H9 (cell line): ENCODE data around the gene OR6K2. TPM values are rescaled to one million over a fixed set of nuclear protein-coding genes. Genes with fewer than 3 reads are reported as not detected.

ENCODE experiments used
- DNase-seq: peaks from one replicate; pipeline ENCODE4 v3.0.0-alpha.2; 2017
- H2AFZ ChIP-seq: one replicate; pipeline ENCODE4 v1.6.1; 2013; ENCODE audit warnings: mild to moderate bottlenecking, low read length, control low read depth, moderate library complexity
- H2AK5ac ChIP-seq: 2 replicates; pipeline ENCODE4 v1.6.1; 2013; ENCODE audit warnings: low read length, control low read depth, mixed read lengths; ENCODE audit not compliant: insufficient read length
- H2BK120ac ChIP-seq: one replicate; pipeline ENCODE4 v1.6.1; 2013; ENCODE audit warnings: low read depth, mild to moderate bottlenecking, low read length, control low read depth, inconsistent platforms; ENCODE audit not compliant: poor library complexity, severe bottlenecking
- H2BK12ac ChIP-seq: 2 replicates; pipeline ENCODE4 v1.6.1; 2013; ENCODE audit warnings: low read length, control low read depth, mixed read lengths, low read depth; ENCODE audit not compliant: insufficient read length
- H2BK15ac ChIP-seq: 2 replicates; pipeline ENCODE4 v1.6.1; 2013; ENCODE audit warnings: low read depth, low read length, control low read depth
- H2BK20ac ChIP-seq: one replicate; pipeline ENCODE4 v1.6.1; 2013; ENCODE audit warnings: low read depth, mild to moderate bottlenecking, low read length, control low read depth, inconsistent platforms; ENCODE audit not compliant: poor library complexity, severe bottlenecking
- H2BK5ac ChIP-seq: 2 replicates; pipeline ENCODE4 v1.6.1; 2013; ENCODE audit warnings: low read length, control low read depth, mixed read lengths; ENCODE audit not compliant: insufficient read length
- H3K14ac ChIP-seq: 2 replicates; pipeline ENCODE4 v1.6.1; 2013; ENCODE audit warnings: low read length, control low read depth; ENCODE audit not compliant: insufficient read depth
- H3K18ac ChIP-seq: 2 replicates; pipeline ENCODE4 v1.6.1; 2013; ENCODE audit warnings: low read depth, mild to moderate bottlenecking, mixed read lengths, low read length, control low read depth; ENCODE audit not compliant: insufficient read length
- H3K23ac ChIP-seq: 2 replicates; pipeline ENCODE4 v1.6.1; 2013; ENCODE audit warnings: low read length, control low read depth, mixed read lengths, low read depth; ENCODE audit not compliant: insufficient read length
- H3K23me2 ChIP-seq: 2 replicates; pipeline ENCODE4 v1.6.1; 2013; ENCODE audit warnings: low read depth, mild to moderate bottlenecking, mixed read lengths, low read length, control low read depth; ENCODE audit not compliant: insufficient read length, poor library complexity, severe bottlenecking
- H3K27ac ChIP-seq: 2 replicates; pipeline ENCODE4 v1.5.1; 2013; ENCODE audit warnings: low read length, control low read depth, mixed read lengths, low read depth; ENCODE audit not compliant: insufficient read length
- H3K27me3 ChIP-seq: 2 replicates; pipeline ENCODE4 v1.6.1; 2013; ENCODE audit warnings: low read length, control low read depth, inconsistent platforms; ENCODE audit not compliant: insufficient read depth
- H3K4ac ChIP-seq: 2 replicates; pipeline ENCODE4 v1.6.1; 2013; ENCODE audit warnings: low read depth, mild to moderate bottlenecking, control low read depth, inconsistent platforms, low read length, moderate library complexity
- H3K4me1 ChIP-seq: 2 replicates; pipeline ENCODE4 v1.6.1; 2013; ENCODE audit warnings: low read length, control low read depth, inconsistent platforms; ENCODE audit not compliant: insufficient read depth
- H3K4me2 ChIP-seq: 2 replicates; pipeline ENCODE4 v1.6.1; 2013; ENCODE audit warnings: low read length, control low read depth, mixed read lengths; ENCODE audit not compliant: insufficient read length, insufficient read depth
- H3K56ac ChIP-seq: 2 replicates; pipeline ENCODE4 v1.6.1; 2013; ENCODE audit warnings: low read depth, mild to moderate bottlenecking, mixed read lengths, low read length, control low read depth; ENCODE audit not compliant: insufficient read length
- H3K79me1 ChIP-seq: 2 replicates; pipeline ENCODE4 v1.6.1; 2013; ENCODE audit warnings: low read depth, mild to moderate bottlenecking, moderate library complexity, low read length, control low read depth, inconsistent platforms; ENCODE audit not compliant: insufficient read depth, poor library complexity, severe bottlenecking
- H3K79me2 ChIP-seq: 2 replicates; pipeline ENCODE4 v1.6.1; 2013; ENCODE audit warnings: low read length, control low read depth, inconsistent platforms; ENCODE audit not compliant: insufficient read depth
- H3K9ac ChIP-seq: 2 replicates; pipeline ENCODE4 v1.6.1; 2013; ENCODE audit warnings: low read length, control low read depth, mixed read lengths; ENCODE audit not compliant: insufficient read length; ENCODE audit errors: extremely low read depth
- H3K9me3 ChIP-seq: one replicate; pipeline ENCODE4 v1.6.1; 2013; ENCODE audit warnings: low read depth, low read length, inconsistent platforms; ENCODE audit not compliant: control insufficient read depth
- H3T11ph ChIP-seq: one replicate; pipeline ENCODE4 v1.6.1; 2013; ENCODE audit warnings: mild to moderate bottlenecking, low read length, control low read depth, inconsistent platforms
- H4K20me1 ChIP-seq: one replicate; pipeline ENCODE4 v1.6.1; 2013; ENCODE audit not compliant: control insufficient read depth, insufficient read length, insufficient read depth
- H4K5ac ChIP-seq: 2 replicates; pipeline ENCODE4 v1.6.1; 2013; ENCODE audit warnings: low read depth, mild to moderate bottlenecking, mixed read lengths, low read length, control low read depth; ENCODE audit not compliant: insufficient read length
- H4K8ac ChIP-seq: replicated peaks from 2 replicates; pipeline ENCODE4 v1.6.1; 2013; ENCODE audit warnings: low read length, control low read depth, mixed read lengths, low read depth; ENCODE audit not compliant: insufficient read length
- H4K91ac ChIP-seq: 2 replicates; pipeline ENCODE4 v1.6.1; 2013; ENCODE audit warnings: low read depth, mild to moderate bottlenecking, moderate library complexity, mixed read lengths, low read length, control low read depth; ENCODE audit not compliant: insufficient read length
- H3K27ac Mint-ChIP-seq, 3 experiments: 2 replicates in 2 of 3; 3 replicates in 1 of 3; pipeline ENCODE4 v1.8.0; 2020 to 2021; ENCODE audit warnings: mixed read lengths in 3 of 3, mild to moderate bottlenecking in 1 of 3, moderate library complexity in 1 of 3
- H3K27me3 Mint-ChIP-seq: 2 replicates; pipeline ENCODE4 v1.8.0; 2021; ENCODE audit warnings: low read depth, mild to moderate bottlenecking, moderate library complexity, mixed read lengths
- H3K36me3 Mint-ChIP-seq, 3 experiments: 2 replicates in 2 of 3; 3 replicates in 1 of 3; pipeline ENCODE4 v1.8.0; 2020 to 2021; ENCODE audit warnings: low read depth in 3 of 3, mixed read lengths in 3 of 3; ENCODE audit not compliant: insufficient read depth in 1 of 3
- H3K4me1 Mint-ChIP-seq, 2 experiments: 2 replicates each; pipeline ENCODE4 v1.8.0; 2020; ENCODE audit warnings: mixed read lengths in 2 of 2
- H3K4me3 Mint-ChIP-seq, 2 experiments: 2 replicates in 1 of 2; 3 replicates in 1 of 2; pipeline ENCODE4 v1.8.0; 2020 to 2021; ENCODE audit warnings: mild to moderate bottlenecking in 2 of 2, mixed read lengths in 2 of 2, moderate library complexity in 1 of 2
- H3K9me3 Mint-ChIP-seq, 2 experiments: 2 replicates in 1 of 2; 3 replicates in 1 of 2; pipeline ENCODE4 v1.8.0; 2020; ENCODE audit warnings: mild to moderate bottlenecking in 2 of 2, mixed read lengths in 2 of 2, moderate library complexity in 1 of 2
- WGBS: extraction: QIAGEN DNeasy Blood & Tissue Kit; methylation state at CpG from one replicate; pipeline ENCODE4 v1.1.7; 2013; ENCODE audit warnings: missing lambda C conversion rate, low lambda C conversion rate, mixed read lengths; ENCODE audit not compliant: insufficient read length; ENCODE audit errors: extremely low coverage; 5-methylcytosine and 5-hydroxymethylcytosine counted together
- long read RNA-seq: library from polyadenylated mRNA; unstranded; transcript quantifications from one replicate; pipeline ENCODE4 v2.0.0, GENCODE V29; 2020
- total RNA-seq: library from RNA; stranded (reverse); gene quantifications from 2 replicates; pipeline ENCODE4 v1.2.1, GENCODE V29; 2021
- TF ChIP-seq, protein P1 (sequence below): fragments of 200-600 bp; sonication (generic); conservative IDR thresholded peaks from 3 replicates; pipeline ENCODE4 v1.8.0; 2021; ENCODE audit warnings: antibody characterized with exemption, mild to moderate bottlenecking

OR6K2 gene, protein sequence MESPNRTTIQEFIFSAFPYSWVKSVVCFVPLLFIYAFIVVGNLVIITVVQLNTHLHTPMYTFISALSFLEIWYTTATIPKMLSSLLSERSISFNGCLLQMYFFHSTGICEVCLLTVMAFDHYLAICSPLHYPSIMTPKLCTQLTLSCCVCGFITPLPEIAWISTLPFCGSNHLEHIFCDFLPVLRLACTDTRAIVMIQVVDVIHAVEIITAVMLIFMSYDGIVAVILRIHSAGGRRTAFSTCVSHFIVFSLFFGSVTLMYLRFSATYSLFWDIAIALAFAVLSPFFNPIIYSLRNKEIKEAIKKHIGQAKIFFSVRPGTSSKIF
- total RNA-seq, result not detected in 2 replicates
- long read RNA-seq, result 0 reads

DNA sequence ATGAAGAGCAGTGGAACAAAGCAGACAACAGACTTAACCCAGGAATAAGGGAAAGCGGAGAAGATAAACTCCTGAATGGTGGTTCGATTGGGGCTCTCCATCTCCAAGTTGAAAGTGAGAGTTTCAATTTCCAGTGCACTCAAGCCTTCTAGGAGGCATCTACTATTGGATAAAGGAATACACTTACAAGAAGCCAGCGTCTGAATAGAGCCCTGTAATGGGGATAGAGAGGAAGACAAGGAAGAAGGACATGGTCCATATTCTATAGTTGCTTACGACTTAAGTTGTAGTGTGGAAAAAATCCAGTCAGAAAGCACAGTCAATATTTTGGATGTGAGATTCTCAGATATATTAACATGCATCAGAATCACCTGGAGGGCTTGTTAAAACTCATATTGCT is at the start of gene OR6K2:
Gene OR6K2, minus strand, starts transcription at position 101 of the 400 bp plus-strand sequence. Its CDS starts 0 bp downstream, at position 101.
- Histone ChIP-seq H3K23me2 (no peaks in the 10 kb centered on the region), H3K79me1 (no peaks in the 10 kb centered on the region), H3K18ac (no peak within 1 kb of the TSS), H3T11ph (no peak within 1 kb of the TSS), H4K8ac (no peak within 1 kb of the TSS), H2BK120ac (no peak within 1 kb of the TSS), H3K56ac (no peak within 1 kb of the TSS), H2BK5ac (no peak within 1 kb of the TSS), H2BK12ac (no peak within 1 kb of the TSS), H3K4me2 (no peak within 1 kb of the TSS), H3K9me3 (no peaks in the 10 kb centered on the region), H3K4me1 (no peaks in the 10 kb centered on the region), H2AK5ac (no peak within 1 kb of the TSS), H3K23ac (no peak within 1 kb of the TSS), H3K14ac (no peak within 1 kb of the TSS), H3K27ac (no peak within 1 kb of the TSS), H2BK15ac (no peak within 1 kb of the TSS), H3K4ac (no peak within 1 kb of the TSS), H3K9ac (no peak within 1 kb of the TSS), H4K5ac (no peak within 1 kb of the TSS), H3K27me3 (no peaks in the 10 kb centered on the region), H4K20me1 (no peaks in the 10 kb centered on the region), H2AFZ (no peak within 1 kb of the TSS), H4K91ac (no peak within 1 kb of the TSS), H3K79me2 (no peaks in the 10 kb centered on the region), H2BK20ac (no peak within 1 kb of the TSS)
- no peaks in the 10 kb centered on the region for H3K4me1 Mint-ChIP-seq
- peaks cover 1% of the 10 kb centered on the region; the same call in 1 of the 2 replicates for H3K27me3 Mint-ChIP-seq
- TF ChIP-seq, protein P1, sequence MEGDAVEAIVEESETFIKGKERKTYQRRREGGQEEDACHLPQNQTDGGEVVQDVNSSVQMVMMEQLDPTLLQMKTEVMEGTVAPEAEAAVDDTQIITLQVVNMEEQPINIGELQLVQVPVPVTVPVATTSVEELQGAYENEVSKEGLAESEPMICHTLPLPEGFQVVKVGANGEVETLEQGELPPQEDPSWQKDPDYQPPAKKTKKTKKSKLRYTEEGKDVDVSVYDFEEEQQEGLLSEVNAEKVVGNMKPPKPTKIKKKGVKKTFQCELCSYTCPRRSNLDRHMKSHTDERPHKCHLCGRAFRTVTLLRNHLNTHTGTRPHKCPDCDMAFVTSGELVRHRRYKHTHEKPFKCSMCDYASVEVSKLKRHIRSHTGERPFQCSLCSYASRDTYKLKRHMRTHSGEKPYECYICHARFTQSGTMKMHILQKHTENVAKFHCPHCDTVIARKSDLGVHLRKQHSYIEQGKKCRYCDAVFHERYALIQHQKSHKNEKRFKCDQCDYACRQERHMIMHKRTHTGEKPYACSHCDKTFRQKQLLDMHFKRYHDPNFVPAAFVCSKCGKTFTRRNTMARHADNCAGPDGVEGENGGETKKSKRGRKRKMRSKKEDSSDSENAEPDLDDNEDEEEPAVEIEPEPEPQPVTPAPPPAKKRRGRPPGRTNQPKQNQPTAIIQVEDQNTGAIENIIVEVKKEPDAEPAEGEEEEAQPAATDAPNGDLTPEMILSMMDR, result no peak
- DNase-seq, result no peak
- no peaks in the 10 kb centered on the region for H3K9me3 Mint-ChIP-seq
- H3K4me3 Mint-ChIP-seq, result no peak within 1 kb of the TSS
- H3K27ac Mint-ChIP-seq, result no peak within 1 kb of the TSS
- whole genome bisulfite sequencing, result no CpG with 5 or more reads among the region's 4 CpGs
- no peaks in the 10 kb centered on the region for H3K36me3 Mint-ChIP-seq
